Measurements from ENCODE around the gene CEP170.
"Not testable (repeated sequence)": the region's sequence is repeated elsewhere in the genome, so short reads cannot be mapped to it uniquely, and the experiment has no call there.

- TF ChIP-seq POLR2AphosphoS5, CTCF (IDR thresholded peaks at IDR 0.05): not testable (repeated sequence)
Measured at GRCh38 chr1:243164911-243165310, 90.2 kb downstream of the CEP170 start.
